ENCODE data around the gene U2AF2. TPM values are rescaled to one million over a fixed set of nuclear protein-coding genes. Genes with fewer than 3 reads are reported as not detected.
A peak's percentile ranks its signal among the peaks of the same experiment; 100 is the strongest.

The U2AF2 gene
- total and polyA plus RNA-seq, 9 of the 15 experiments (the other 6 are each of a cell fraction or from before 2014, with no cell fraction given), result 3.0 to 331 (median 157) TPM

- TF ChIP-seq ZBTB11 (CRISPR knock-in tag; IDR thresholded peaks at IDR 0.05) (peak in 1 of 3 experiments; percentile 79; a peak in 3 of 6 replicates), MAX (CRISPR knock-in tag; IDR thresholded peaks at IDR 0.05) (peak; percentile 62; the same call in 1 of the 2 replicates), CBFA2T2 (conservative IDR thresholded peaks at IDR 0.05) (0 out of 2 replicates have a peak, but pooled peaks have one; percentile 1), NCOA6 (IDR thresholded peaks at IDR 0.05) (no peak), CHD1 (IDR thresholded peaks at IDR 0.05; ENCODE audit: low read length) (peak; percentile 87), CEBPG (CRISPR knock-in tag; IDR thresholded peaks at IDR 0.05) (no peak), CEBPG (tag; conservative IDR thresholded peaks at IDR 0.05 in 1 of 2, IDR thresholded peaks at IDR 0.05 in 1 of 2) (no peak), SP2 (IDR thresholded peaks at IDR 0.05; ENCODE audit: extremely low read depth, low read depth, low read length, poor library complexity, severe bottlenecking) (no peak), HDGF (IDR thresholded peaks at IDR 0.05) (0 out of 2 replicates have a peak, but pooled peaks have one; percentile 28), SMARCB1 (IDR thresholded peaks at IDR 0.05; ENCODE audit: insufficient read length, low read depth) (no peak), REST (IDR thresholded peaks at IDR 0.05; ENCODE audit: borderline replicate concordance) (peak; percentile 81), REST (CRISPR knock-in tag; IDR thresholded peaks at IDR 0.05; ENCODE audit: low read depth) (no peak; the same call in 1 of the 2 replicates), MITF (IDR thresholded peaks at IDR 0.05) (no peak; the same call in 1 of the 2 replicates)
Measured at GRCh38 chr19:55605637-55606470, 49.0 kb upstream of the U2AF2 start, which contains the start of gene ZNF865 (continued).

Measured in K562 (cell line).